H9 (cell line): ENCODE measurements around the gene NDE1. TPM values are rescaled to one million over a fixed set of nuclear protein-coding genes. Genes with fewer than 3 reads are reported as not detected.

Experiments
- DNase-seq: peaks from one replicate; pipeline ENCODE4 v3.0.0-alpha.2; 2017
- H2AFZ ChIP-seq: one replicate; pipeline ENCODE4 v1.6.1; 2013; ENCODE audit warnings: mild to moderate bottlenecking, low read length, control low read depth, moderate library complexity
- H2AK5ac ChIP-seq: 2 replicates; pipeline ENCODE4 v1.6.1; 2013; ENCODE audit warnings: low read length, control low read depth, mixed read lengths; ENCODE audit not compliant: insufficient read length
- H2BK120ac ChIP-seq: one replicate; pipeline ENCODE4 v1.6.1; 2013; ENCODE audit warnings: low read depth, mild to moderate bottlenecking, low read length, control low read depth, inconsistent platforms; ENCODE audit not compliant: poor library complexity, severe bottlenecking
- H2BK12ac ChIP-seq: 2 replicates; pipeline ENCODE4 v1.6.1; 2013; ENCODE audit warnings: low read length, control low read depth, mixed read lengths, low read depth; ENCODE audit not compliant: insufficient read length
- H2BK15ac ChIP-seq: 2 replicates; pipeline ENCODE4 v1.6.1; 2013; ENCODE audit warnings: low read depth, low read length, control low read depth
- H2BK20ac ChIP-seq: one replicate; pipeline ENCODE4 v1.6.1; 2013; ENCODE audit warnings: low read depth, mild to moderate bottlenecking, low read length, control low read depth, inconsistent platforms; ENCODE audit not compliant: poor library complexity, severe bottlenecking
- H2BK5ac ChIP-seq: 2 replicates; pipeline ENCODE4 v1.6.1; 2013; ENCODE audit warnings: low read length, control low read depth, mixed read lengths; ENCODE audit not compliant: insufficient read length
- H3K14ac ChIP-seq: 2 replicates; pipeline ENCODE4 v1.6.1; 2013; ENCODE audit warnings: low read length, control low read depth; ENCODE audit not compliant: insufficient read depth
- H3K18ac ChIP-seq: 2 replicates; pipeline ENCODE4 v1.6.1; 2013; ENCODE audit warnings: low read depth, mild to moderate bottlenecking, mixed read lengths, low read length, control low read depth; ENCODE audit not compliant: insufficient read length
- H3K23ac ChIP-seq: 2 replicates; pipeline ENCODE4 v1.6.1; 2013; ENCODE audit warnings: low read length, control low read depth, mixed read lengths, low read depth; ENCODE audit not compliant: insufficient read length
- H3K23me2 ChIP-seq: 2 replicates; pipeline ENCODE4 v1.6.1; 2013; ENCODE audit warnings: low read depth, mild to moderate bottlenecking, mixed read lengths, low read length, control low read depth; ENCODE audit not compliant: insufficient read length, poor library complexity, severe bottlenecking
- H3K27ac ChIP-seq: 2 replicates; pipeline ENCODE4 v1.5.1; 2013; ENCODE audit warnings: low read length, control low read depth, mixed read lengths, low read depth; ENCODE audit not compliant: insufficient read length
- H3K27me3 ChIP-seq: 2 replicates; pipeline ENCODE4 v1.6.1; 2013; ENCODE audit warnings: low read length, control low read depth, inconsistent platforms; ENCODE audit not compliant: insufficient read depth
- H3K4ac ChIP-seq: 2 replicates; pipeline ENCODE4 v1.6.1; 2013; ENCODE audit warnings: low read depth, mild to moderate bottlenecking, control low read depth, inconsistent platforms, low read length, moderate library complexity
- H3K4me1 ChIP-seq: 2 replicates; pipeline ENCODE4 v1.6.1; 2013; ENCODE audit warnings: low read length, control low read depth, inconsistent platforms; ENCODE audit not compliant: insufficient read depth
- H3K4me2 ChIP-seq: 2 replicates; pipeline ENCODE4 v1.6.1; 2013; ENCODE audit warnings: low read length, control low read depth, mixed read lengths; ENCODE audit not compliant: insufficient read length, insufficient read depth
- H3K56ac ChIP-seq: 2 replicates; pipeline ENCODE4 v1.6.1; 2013; ENCODE audit warnings: low read depth, mild to moderate bottlenecking, mixed read lengths, low read length, control low read depth; ENCODE audit not compliant: insufficient read length
- H3K79me1 ChIP-seq: 2 replicates; pipeline ENCODE4 v1.6.1; 2013; ENCODE audit warnings: low read depth, mild to moderate bottlenecking, moderate library complexity, low read length, control low read depth, inconsistent platforms; ENCODE audit not compliant: insufficient read depth, poor library complexity, severe bottlenecking
- H3K79me2 ChIP-seq: 2 replicates; pipeline ENCODE4 v1.6.1; 2013; ENCODE audit warnings: low read length, control low read depth, inconsistent platforms; ENCODE audit not compliant: insufficient read depth
- H3K9ac ChIP-seq: 2 replicates; pipeline ENCODE4 v1.6.1; 2013; ENCODE audit warnings: low read length, control low read depth, mixed read lengths; ENCODE audit not compliant: insufficient read length; ENCODE audit errors: extremely low read depth
- H3K9me3 ChIP-seq: one replicate; pipeline ENCODE4 v1.6.1; 2013; ENCODE audit warnings: low read depth, low read length, inconsistent platforms; ENCODE audit not compliant: control insufficient read depth
- H3T11ph ChIP-seq: one replicate; pipeline ENCODE4 v1.6.1; 2013; ENCODE audit warnings: mild to moderate bottlenecking, low read length, control low read depth, inconsistent platforms
- H4K20me1 ChIP-seq: one replicate; pipeline ENCODE4 v1.6.1; 2013; ENCODE audit not compliant: control insufficient read depth, insufficient read length, insufficient read depth
- H4K5ac ChIP-seq: 2 replicates; pipeline ENCODE4 v1.6.1; 2013; ENCODE audit warnings: low read depth, mild to moderate bottlenecking, mixed read lengths, low read length, control low read depth; ENCODE audit not compliant: insufficient read length
- H4K8ac ChIP-seq: replicated peaks from 2 replicates; pipeline ENCODE4 v1.6.1; 2013; ENCODE audit warnings: low read length, control low read depth, mixed read lengths, low read depth; ENCODE audit not compliant: insufficient read length
- H4K91ac ChIP-seq: 2 replicates; pipeline ENCODE4 v1.6.1; 2013; ENCODE audit warnings: low read depth, mild to moderate bottlenecking, moderate library complexity, mixed read lengths, low read length, control low read depth; ENCODE audit not compliant: insufficient read length
- H3K27ac Mint-ChIP-seq, 3 experiments: 2 replicates in 2 of 3; 3 replicates in 1 of 3; pipeline ENCODE4 v1.8.0; 2020 to 2021; ENCODE audit warnings: mixed read lengths in 3 of 3, mild to moderate bottlenecking in 1 of 3, moderate library complexity in 1 of 3
- H3K27me3 Mint-ChIP-seq: 2 replicates; pipeline ENCODE4 v1.8.0; 2021; ENCODE audit warnings: low read depth, mild to moderate bottlenecking, moderate library complexity, mixed read lengths
- H3K36me3 Mint-ChIP-seq, 3 experiments: 2 replicates in 2 of 3; 3 replicates in 1 of 3; pipeline ENCODE4 v1.8.0; 2020 to 2021; ENCODE audit warnings: low read depth in 3 of 3, mixed read lengths in 3 of 3; ENCODE audit not compliant: insufficient read depth in 1 of 3
- H3K4me1 Mint-ChIP-seq, 2 experiments: 2 replicates each; pipeline ENCODE4 v1.8.0; 2020; ENCODE audit warnings: mixed read lengths in 2 of 2
- H3K4me3 Mint-ChIP-seq, 2 experiments: 2 replicates in 1 of 2; 3 replicates in 1 of 2; pipeline ENCODE4 v1.8.0; 2020 to 2021; ENCODE audit warnings: mild to moderate bottlenecking in 2 of 2, mixed read lengths in 2 of 2, moderate library complexity in 1 of 2
- H3K9me3 Mint-ChIP-seq, 2 experiments: 2 replicates in 1 of 2; 3 replicates in 1 of 2; pipeline ENCODE4 v1.8.0; 2020; ENCODE audit warnings: mild to moderate bottlenecking in 2 of 2, mixed read lengths in 2 of 2, moderate library complexity in 1 of 2
- WGBS: extraction: QIAGEN DNeasy Blood & Tissue Kit; methylation state at CpG from one replicate; pipeline ENCODE4 v1.1.7; 2013; ENCODE audit warnings: missing lambda C conversion rate, low lambda C conversion rate, mixed read lengths; ENCODE audit not compliant: insufficient read length; ENCODE audit errors: extremely low coverage; 5-methylcytosine and 5-hydroxymethylcytosine counted together
- total RNA-seq: library from RNA; stranded (reverse); gene quantifications from 2 replicates; pipeline ENCODE4 v1.2.1, GENCODE V29; 2021
- TF ChIP-seq, protein P1 (sequence below): fragments of 200-600 bp; sonication (generic); conservative IDR thresholded peaks from 3 replicates; pipeline ENCODE4 v1.8.0; 2021; ENCODE audit warnings: antibody characterized with exemption, mild to moderate bottlenecking

The NDE1 gene
- total RNA-seq, 1 experiment from 2014 or later, result 49.6 TPM

DNA sequence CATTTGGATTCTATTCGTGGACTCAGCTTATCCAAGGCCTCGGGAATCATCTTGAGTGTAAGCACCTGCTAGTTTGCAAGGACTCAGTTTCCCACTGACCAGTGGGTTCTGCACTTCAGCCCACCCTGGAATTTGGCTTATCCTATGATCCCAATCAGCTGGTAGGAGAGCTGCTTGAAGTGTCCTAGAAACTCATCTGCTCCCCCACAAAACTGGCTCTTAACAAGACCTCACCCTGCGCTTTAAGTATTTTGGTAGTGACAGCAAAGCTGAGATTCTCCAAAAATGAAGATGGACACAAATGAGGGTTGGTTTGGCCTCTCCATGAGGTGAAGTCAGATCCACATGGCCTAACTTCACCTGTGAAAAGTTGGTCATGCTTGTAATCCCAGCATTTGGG is 57.3 kb downstream of the NDE1 start:
- Histone ChIP-seq H3K4ac (no peak overlapping the region), H2AK5ac (no peak overlapping the region), H3K9me3 (no peaks in the 10 kb centered on the region), H3K23ac (no peak overlapping the region), H2BK120ac (no peak overlapping the region), H3K79me2 (no peaks in the 10 kb centered on the region), H3K18ac (no peak overlapping the region), H3K9ac (no peak overlapping the region), H4K91ac (no peak overlapping the region), H2AFZ (no peak overlapping the region), H3K27me3 (no peaks in the 10 kb centered on the region), H3T11ph (no peak overlapping the region), H4K20me1 (no peaks in the 10 kb centered on the region), H3K23me2 (no peaks in the 10 kb centered on the region), H3K27ac (no peak overlapping the region), H3K4me2 (no peak overlapping the region), H3K4me1 (no peaks in the 10 kb centered on the region), H4K8ac (no peak overlapping the region), H2BK12ac (no peak overlapping the region), H2BK20ac (no peak overlapping the region), H3K79me1 (no peaks in the 10 kb centered on the region), H3K56ac (no peak overlapping the region), H2BK15ac (no peak overlapping the region), H2BK5ac (no peak overlapping the region), H4K5ac (no peak overlapping the region), H3K14ac (no peak overlapping the region)
- TF ChIP-seq, protein P1, sequence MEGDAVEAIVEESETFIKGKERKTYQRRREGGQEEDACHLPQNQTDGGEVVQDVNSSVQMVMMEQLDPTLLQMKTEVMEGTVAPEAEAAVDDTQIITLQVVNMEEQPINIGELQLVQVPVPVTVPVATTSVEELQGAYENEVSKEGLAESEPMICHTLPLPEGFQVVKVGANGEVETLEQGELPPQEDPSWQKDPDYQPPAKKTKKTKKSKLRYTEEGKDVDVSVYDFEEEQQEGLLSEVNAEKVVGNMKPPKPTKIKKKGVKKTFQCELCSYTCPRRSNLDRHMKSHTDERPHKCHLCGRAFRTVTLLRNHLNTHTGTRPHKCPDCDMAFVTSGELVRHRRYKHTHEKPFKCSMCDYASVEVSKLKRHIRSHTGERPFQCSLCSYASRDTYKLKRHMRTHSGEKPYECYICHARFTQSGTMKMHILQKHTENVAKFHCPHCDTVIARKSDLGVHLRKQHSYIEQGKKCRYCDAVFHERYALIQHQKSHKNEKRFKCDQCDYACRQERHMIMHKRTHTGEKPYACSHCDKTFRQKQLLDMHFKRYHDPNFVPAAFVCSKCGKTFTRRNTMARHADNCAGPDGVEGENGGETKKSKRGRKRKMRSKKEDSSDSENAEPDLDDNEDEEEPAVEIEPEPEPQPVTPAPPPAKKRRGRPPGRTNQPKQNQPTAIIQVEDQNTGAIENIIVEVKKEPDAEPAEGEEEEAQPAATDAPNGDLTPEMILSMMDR, result no peak
- no CpG with 5 or more reads among the region's 3 CpGs for WGBS
- peaks cover 2 to 7% of the 10 kb centered on the region in 2 experiments; a peak in 3 of 4 replicates for H3K4me1 Mint-ChIP-seq
- no peaks in the 10 kb centered on the region for H3K9me3 Mint-ChIP-seq
- H3K27ac Mint-ChIP-seq, result no peak overlapping the region; a peak in 1 of 7 replicates
- no peak for DNase-seq
- no peaks in the 10 kb centered on the region; the same call in 1 of the 2 replicates for H3K27me3 Mint-ChIP-seq
- peaks cover 0 to 4% (median 0%) of the 10 kb centered on the region in 3 experiments; a peak in 1 of 7 replicates for H3K36me3 Mint-ChIP-seq
- no peak overlapping the region for H3K4me3 Mint-ChIP-seq
